Pancreas (tissue), 10 donors: ENCODE data around the gene C2CD5. TPM values are rescaled to one million over a fixed set of nuclear protein-coding genes. Genes with fewer than 3 reads are reported as not detected.

ENCODE experiments used
- ATAC-seq, 4 donors: fragments of 200-7000 bp; cut with Tn5 transposase; one replicate each; pipeline versions ENCODE4 v1.8.0 to v1.9.1; 2020; ENCODE audit warnings: mild to moderate bottlenecking in 4 of 4, moderate library complexity in 4 of 4
- DNase-seq, 6 donors: peaks; one replicate each; pipeline ENCODE4 v3.0.0-alpha.2; 2020
- FAIRE-seq: peaks from 2 replicates; lab custom pipeline; 2012; peaks lifted over from hg19 to GRCh38; lab: Jason Lieb, UNC
- H3K27ac ChIP-seq, 4 donors: fragments of 200-600 bp; sonication (generic); 1 replicate in 3 of 4; 2 replicates in 1 of 4; pipeline versions ENCODE4 v1.5.0 to v1.8.0; 2020
- H3K27me3 ChIP-seq, 4 donors: fragments of 200-600 bp; one replicate each; pipeline ENCODE4 v1.8.0; 2021
- H3K36me3 ChIP-seq, 3 donors: fragments of 200-600 bp; sonication (generic) in 1 of 3; one replicate each; pipeline versions ENCODE4 v1.5.0 to v1.8.0; 2020 to 2021
- H3K4me1 ChIP-seq, 3 donors: fragments of 200-600 bp; one replicate each; pipeline ENCODE4 v1.8.0; 2021
- H3K4me3 ChIP-seq, 4 donors: fragments of 200-600 bp; sonication (generic) in 2 of 4; one replicate each; pipeline versions ENCODE4 v1.5.0 to v1.8.0; 2020 to 2021
- H3K9me3 ChIP-seq, 4 donors: fragments of 200-600 bp; one replicate each; pipeline ENCODE4 v1.8.0; 2021
- CTCF ChIP-seq, 4 donors: fragments of 200-600 bp; sonication (generic) in 3 of 4; IDR thresholded peaks; one replicate each; pipeline versions ENCODE4 v1.5.0 to v1.8.0; 2021; ENCODE audit warnings: antibody characterized with exemption in 4 of 4
- WGBS, 2 donors: extraction: QIAGEN DNeasy Blood & Tissue Kit; methylation state at CpG; one replicate each; pipeline ENCODE4 v1.1.7; 2013; 5-methylcytosine and 5-hydroxymethylcytosine counted together
- intact Hi-C, 3 donors: fragments of 100-400 bp; cut with DNase I; formaldehyde crosslinking; loops; one replicate each; pipeline versions ENCODE4 v1.11.1 to v1.14.2; 2022
- polyA plus RNA-seq, 2 donors: library from polyadenylated mRNA; stranded (reverse); fragments of 200-250 nt; gene quantifications; one replicate each; pipeline ENCODE4 v1.2.3, GENCODE V29; 2013
- total RNA-seq, 6 donors: library from RNA; stranded (reverse); fragmentation: NEBNext Ultra II Directional in 4 of 6; extraction: Animal tissue kit (Norgen Biotek cat#: 25700) in 4 of 6; gene quantifications; one replicate each; pipeline versions ENCODE4 v1.2.1 to v1.2.4, GENCODE V29; 2021 to 2023
- donor health status: healthy with polysubstance abuse.
- donor health status: DM: no; HTN: no; CAD: no; lungs with moderate emphysema.
- donor health status: DM: no; HTN: no; CAD: no.
- donor health status: control.
- donor health status: control.
- donor health status: Bipolar disorder and iron deficiency.
- donor health status: DM: yes; HTN: yes; CAD: no.
- donor health status: DM: no; HTN: no; CAD: no.
- donor health status: DM: no; HTN: no; CAD: no.
- donor health status: DM: yes; HTN: yes; CAD: no.

C2CD5 gene
- total and polyA plus RNA-seq, 8 donors: 9.6 to 26.3 (median 16.1) TPM

DNA sequence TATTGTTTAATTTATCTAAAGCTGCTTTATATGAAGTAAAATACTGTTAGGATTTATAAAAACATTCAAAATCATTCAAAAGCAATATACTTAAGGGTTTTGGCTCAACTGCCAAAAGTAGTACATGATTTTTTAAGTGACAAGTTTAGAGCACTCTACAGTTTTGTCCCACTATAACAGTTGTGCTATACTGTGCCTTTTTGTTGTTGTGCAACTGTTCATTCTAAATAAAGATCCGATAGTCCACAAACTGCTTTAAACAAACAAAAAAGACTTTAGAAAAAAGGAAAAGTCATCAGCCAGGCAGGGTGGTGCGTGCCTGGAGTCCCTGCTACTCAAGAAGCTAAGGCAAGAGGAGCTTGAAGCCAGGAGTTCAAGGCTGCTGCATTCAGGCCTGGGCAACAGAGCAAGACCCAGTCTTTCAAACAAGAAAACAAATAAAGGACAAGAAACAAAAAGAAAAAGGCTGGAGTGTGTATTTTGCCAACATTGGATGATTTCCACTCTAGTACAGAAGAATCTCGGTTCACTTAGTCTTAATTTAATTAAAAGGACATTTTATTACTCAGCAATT is 7.3 kb downstream of the C2CD5 start:
- Histone ChIP-seq H3K27ac (no peak overlapping the region), H3K36me3 (peaks cover 0 to 12% (median 0%) of the 10 kb centered on the region in 3 donors), H3K4me1 (peaks cover 0 to 6% (median 3%) of the 10 kb centered on the region in 3 donors), H3K9me3 (no peaks in the 10 kb centered on the region), H3K27me3 (no peaks in the 10 kb centered on the region), H3K4me3 (no peak overlapping the region)
- WGBS, 2 donors: 61 to 69% methylated on average over 3 of the region's 3 CpGs
- intact Hi-C loops: loop anchor here in 1 of 3 donors (10.0 kb wide), 1 partner anchor 98 kb away; no protein-coding TSS in a partner anchor
- no peak for TF ChIP-seq CTCF (IDR thresholded peaks at IDR 0.05)
- no peak for ATAC-seq
- no peak for FAIRE-seq
- DNase-seq: no peak

- FAIRE-seq (no peak), DNase-seq (no peak), ATAC-seq (no peak)
- 72 to 81% methylated on average over 2 of the region's 2 CpGs for WGBS, 2 donors
- Histone ChIP-seq H3K9me3 (no peaks in the 10 kb centered on the region), H3K27ac (no peak overlapping the region), H3K27me3 (no peaks in the 10 kb centered on the region), H3K4me1 (peaks cover 0 to 3% (median 2%) of the 10 kb centered on the region in 3 donors), H3K4me3 (no peak overlapping the region), H3K36me3 (peaks cover 0 to 12% (median 0%) of the 10 kb centered on the region in 3 donors)
- no peak for TF ChIP-seq CTCF (IDR thresholded peaks at IDR 0.05)
- intact Hi-C loops: loop anchor here in 1 of 3 donors (10.0 kb wide), 1 partner anchor 98 kb away; no protein-coding TSS in a partner anchor
Observed at GRCh38 chr12:22536346-22536945, 7.9 kb downstream of the C2CD5 start.

GRCh38 chr12:22535478-22535877 is 8.9 kb downstream of the C2CD5 start:
- WGBS, 2 donors: 93 to 95% methylated on average over 2 of the region's 2 CpGs

DNA sequence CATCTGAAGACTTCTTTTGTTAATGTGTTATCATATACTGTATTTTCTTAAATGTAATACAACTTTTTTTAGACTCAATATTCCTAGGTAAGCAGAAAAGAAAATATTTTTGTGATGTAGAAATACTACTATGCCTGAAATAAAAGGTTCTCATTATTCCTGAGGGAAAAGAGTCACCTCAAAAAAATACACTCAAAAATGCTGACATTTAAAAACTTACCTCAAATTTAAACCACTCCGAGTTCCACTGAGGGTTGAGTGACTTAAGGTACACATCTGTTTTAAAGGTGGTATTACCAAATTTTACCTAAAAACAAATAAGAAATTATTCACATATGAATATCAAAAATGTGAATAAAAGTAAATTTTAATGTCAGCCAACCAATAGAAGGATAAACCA is 9.3 kb downstream of the C2CD5 start:
- H3K9me3 ChIP-seq: no peaks in the 10 kb centered on the region
- ATAC-seq (no peak), DNase-seq (no peak), FAIRE-seq (peak; percentile 43)
- intact Hi-C loops: loop anchor here in 1 of 3 donors (10.0 kb wide), 1 partner anchor 100 kb away; no protein-coding TSS in a partner anchor
- no peak overlapping the region for H3K27ac ChIP-seq
- H3K27me3 ChIP-seq: no peaks in the 10 kb centered on the region
- no peak for TF ChIP-seq CTCF (IDR thresholded peaks at IDR 0.05)
- peaks cover 0 to 3% (median 0%) of the 10 kb centered on the region in 3 donors for H3K4me1 ChIP-seq
- H3K36me3 ChIP-seq: peaks cover 0 to 12% (median 0%) of the 10 kb centered on the region in 3 donors
- 98% methylated on average over 1 of the region's 1 CpG for WGBS, 2 donors
- H3K4me3 ChIP-seq: no peak overlapping the region

More at GRCh38 chr12:22535478-22535877, 8.9 kb downstream of the C2CD5 start:
- H3K27me3 ChIP-seq: no peaks in the 10 kb centered on the region
- no peak for FAIRE-seq
- peaks cover 0 to 12% (median 0%) of the 10 kb centered on the region in 3 donors for H3K36me3 ChIP-seq
- no peak for DNase-seq
- no peak overlapping the region for H3K27ac ChIP-seq
- peaks cover 0 to 3% (median 0%) of the 10 kb centered on the region in 3 donors for H3K4me1 ChIP-seq
- H3K4me3 ChIP-seq: no peak overlapping the region
- no peak for TF ChIP-seq CTCF (IDR thresholded peaks at IDR 0.05)
- intact Hi-C loops: loop anchor here in 1 of 3 donors (10.0 kb wide), 1 partner anchor 99 kb away; no protein-coding TSS in a partner anchor
- no peak for ATAC-seq
- H3K9me3 ChIP-seq: no peaks in the 10 kb centered on the region
